ENCODE measurements around the gene FBXL20. TPM values are rescaled to one million over a fixed set of nuclear protein-coding genes. Genes with fewer than 3 reads are reported as not detected.
A peak's percentile ranks its signal among the peaks of the same experiment; 100 is the strongest.

Gene FBXL20
- polyA plus RNA-seq, 1 donor (not counting 4 experiments of a cell fraction or from before 2014, with no cell fraction given), result 4.9 TPM

GRCh38 chr17:39400547-39401411 is 647 bp downstream of the FBXL20 start:
- Histone ChIP-seq H4K20me1 (ENCODE audit: control insufficient read depth, extremely low read depth, insufficient read depth, low read length) (no peaks in the 10 kb centered on the region), H3K9ac (ENCODE audit: control insufficient read depth, extremely low read depth, insufficient read depth, low read length) (peak overlapping the region; percentile 84), H3K9me1 (ENCODE audit: control insufficient read depth, extremely low read depth, insufficient read depth, low read length) (no peaks in the 10 kb centered on the region), H3K79me2 (ENCODE audit: control insufficient read depth, insufficient read depth, low read length) (peaks cover 3% of the 10 kb centered on the region), H3K36me3 (ENCODE audit: control insufficient read depth in 2 of 2, extremely low read depth in 1 of 2, insufficient read depth in 2 of 2, low read length in 2 of 2) (no peaks in the 10 kb centered on the region), H3K27me3 (ENCODE audit: control insufficient read depth, extremely low read depth, insufficient read depth, low read length) (no peaks in the 10 kb centered on the region), H3K9me3 (ENCODE audit: control insufficient read depth, low read depth, low read length) (no peaks in the 10 kb centered on the region), H3K4me1 (ENCODE audit: control insufficient read depth, extremely low read depth, insufficient read depth, low read length) (peaks cover 19% of the 10 kb centered on the region), H2AFZ (ENCODE audit: control insufficient read depth, low read length) (peak overlapping the region; percentile 48), H3K4me3 (ENCODE audit: control insufficient read depth in 2 of 3, extremely low read depth in 1 of 3, insufficient read depth in 2 of 3, low read depth in 1 of 3, low read length in 3 of 3) (peak overlapping the region; percentile 69 to 96 (median 73)), H3K4me2 (ENCODE audit: control insufficient read depth, extremely low read depth, insufficient read depth, low read depth, low read length) (peak overlapping the region; percentile 99), H3K27ac (ENCODE audit: control insufficient read depth, insufficient read depth, low read length) (peak overlapping the region; percentile 73)
- FAIRE-seq, result no peak
- DNase-seq (ENCODE audit: low read depth, low spot score), result no peak
- TF ChIP-seq EZH2 (IDR thresholded peaks at IDR 0.05; ENCODE audit: low read length) (no peak), CTCF (optimal IDR thresholded peaks at IDR 0.05 in 1 of 3, IDR thresholded peaks at IDR 0.05 in 1 of 3, conservative IDR thresholded peaks at IDR 0.05 in 1 of 3; ENCODE audit: extremely low read depth in 1 of 3, insufficient read depth in 2 of 3, low read length in 3 of 3) (no peak)
- dilution Hi-C loops (cut with MboI; ENCODE audit: extremely low pct_ligation_motif_present, low sequenced_read_pairs), result no loop called here

- no peak overlapping the region for H2AFZ ChIP-seq (ENCODE audit: control insufficient read depth, low read length)
Observed at GRCh38 chr17:39399791-39400190, 1.6 kb downstream of the FBXL20 start.

More at GRCh38 chr17:39399791-39400190, 1.6 kb downstream of the FBXL20 start:
- Histone ChIP-seq H3K9ac (ENCODE audit: control insufficient read depth, extremely low read depth, insufficient read depth, low read length) (no peak overlapping the region), H4K20me1 (ENCODE audit: control insufficient read depth, extremely low read depth, insufficient read depth, low read length) (no peaks in the 10 kb centered on the region), H3K27me3 (ENCODE audit: control insufficient read depth, extremely low read depth, insufficient read depth, low read length) (no peaks in the 10 kb centered on the region), H3K9me3 (ENCODE audit: control insufficient read depth, low read depth, low read length) (no peaks in the 10 kb centered on the region), H3K79me2 (ENCODE audit: control insufficient read depth, insufficient read depth, low read length) (peaks cover 3% of the 10 kb centered on the region), H3K9me1 (ENCODE audit: control insufficient read depth, extremely low read depth, insufficient read depth, low read length) (no peaks in the 10 kb centered on the region), H3K27ac (ENCODE audit: control insufficient read depth, insufficient read depth, low read length) (no peak overlapping the region), H3K4me1 (ENCODE audit: control insufficient read depth, extremely low read depth, insufficient read depth, low read length) (peaks cover 15% of the 10 kb centered on the region), H3K4me2 (ENCODE audit: control insufficient read depth, extremely low read depth, insufficient read depth, low read depth, low read length) (peak overlapping the region; percentile 99), H3K36me3 (ENCODE audit: control insufficient read depth in 2 of 2, extremely low read depth in 1 of 2, insufficient read depth in 2 of 2, low read length in 2 of 2) (no peaks in the 10 kb centered on the region), H3K4me3 (ENCODE audit: control insufficient read depth in 2 of 3, extremely low read depth in 1 of 3, insufficient read depth in 2 of 3, low read depth in 1 of 3, low read length in 3 of 3) (peak overlapping the region in 1 of 3 experiments; percentile 73)
- dilution Hi-C loops (cut with MboI; ENCODE audit: extremely low pct_ligation_motif_present, low sequenced_read_pairs), result no loop called here
- no peak for TF ChIP-seq CTCF (optimal IDR thresholded peaks at IDR 0.05 in 1 of 3, IDR thresholded peaks at IDR 0.05 in 1 of 3, conservative IDR thresholded peaks at IDR 0.05 in 1 of 3; ENCODE audit: extremely low read depth in 1 of 3, insufficient read depth in 2 of 3, low read length in 3 of 3)
- no peak for TF ChIP-seq EZH2 (IDR thresholded peaks at IDR 0.05; ENCODE audit: low read length)
- DNase-seq (ENCODE audit: low read depth, low spot score) (no peak), FAIRE-seq (no peak)
